Measurements from ENCODE around the gene RASGEF1C.
"Not testable (repeated sequence)": the region's sequence is repeated elsewhere in the genome, so short reads cannot be mapped to it uniquely, and the experiment has no call there.

RASGEF1C gene

DNA sequence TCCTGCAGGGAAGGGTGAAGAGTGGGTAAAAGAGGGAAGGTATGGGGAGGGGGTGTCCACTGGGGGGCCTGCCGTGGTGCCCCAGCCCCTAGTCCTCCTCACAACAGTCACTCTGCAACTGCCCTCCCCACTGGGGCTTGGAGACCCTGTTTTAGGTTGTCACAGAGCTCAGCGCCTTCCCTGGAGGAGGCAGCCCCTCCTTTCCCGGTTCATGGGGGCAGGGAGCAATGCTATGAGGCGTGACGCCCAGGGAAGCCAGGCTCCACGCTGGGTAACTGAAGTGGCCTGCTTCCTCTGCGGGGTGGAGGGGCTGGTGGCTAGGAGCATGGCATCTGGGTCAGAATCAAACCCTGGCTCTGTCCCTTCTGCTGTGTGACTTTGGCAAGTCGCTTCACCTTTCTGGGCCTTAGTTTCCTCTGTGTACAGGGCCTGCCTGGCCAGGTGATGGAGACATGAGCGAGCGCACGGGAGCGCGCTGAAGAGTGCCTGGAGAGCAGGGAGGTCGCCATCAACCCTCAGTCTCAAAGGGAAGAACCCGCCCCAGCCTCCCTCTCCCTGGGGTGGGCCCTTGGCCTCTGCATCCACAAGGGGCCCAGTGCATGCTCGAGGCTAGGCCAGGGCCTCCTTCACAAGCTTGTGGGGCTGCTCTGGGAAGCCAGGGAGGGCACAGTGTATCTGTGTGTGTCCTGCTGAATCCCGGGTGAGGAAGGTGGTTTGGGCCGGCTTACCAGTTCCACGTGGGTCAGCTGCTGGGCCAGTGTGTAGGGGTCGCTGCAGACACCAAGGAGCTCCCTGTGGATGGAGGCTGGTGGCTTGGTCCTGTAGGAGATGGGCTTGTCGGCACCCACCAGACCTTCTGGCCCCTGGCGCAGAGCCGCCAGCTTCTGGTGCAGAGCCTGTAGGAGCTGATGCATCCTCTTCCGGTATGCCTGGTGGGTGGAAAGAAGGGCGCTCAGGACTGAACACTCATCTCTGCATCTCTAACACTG, 81.0 kb downstream of the RASGEF1C start:
- TF ChIP-seq SPI1 (IDR thresholded peaks at IDR 0.05; ENCODE audit: borderline replicate concordance, low read depth) (no peak), GABPA (IDR thresholded peaks at IDR 0.05; ENCODE audit: low read depth) (no peak), POLR2AphosphoS5 (IDR thresholded peaks at IDR 0.05; ENCODE audit: low read depth) (no peak)
- TF ChIP-seq, protein P1, sequence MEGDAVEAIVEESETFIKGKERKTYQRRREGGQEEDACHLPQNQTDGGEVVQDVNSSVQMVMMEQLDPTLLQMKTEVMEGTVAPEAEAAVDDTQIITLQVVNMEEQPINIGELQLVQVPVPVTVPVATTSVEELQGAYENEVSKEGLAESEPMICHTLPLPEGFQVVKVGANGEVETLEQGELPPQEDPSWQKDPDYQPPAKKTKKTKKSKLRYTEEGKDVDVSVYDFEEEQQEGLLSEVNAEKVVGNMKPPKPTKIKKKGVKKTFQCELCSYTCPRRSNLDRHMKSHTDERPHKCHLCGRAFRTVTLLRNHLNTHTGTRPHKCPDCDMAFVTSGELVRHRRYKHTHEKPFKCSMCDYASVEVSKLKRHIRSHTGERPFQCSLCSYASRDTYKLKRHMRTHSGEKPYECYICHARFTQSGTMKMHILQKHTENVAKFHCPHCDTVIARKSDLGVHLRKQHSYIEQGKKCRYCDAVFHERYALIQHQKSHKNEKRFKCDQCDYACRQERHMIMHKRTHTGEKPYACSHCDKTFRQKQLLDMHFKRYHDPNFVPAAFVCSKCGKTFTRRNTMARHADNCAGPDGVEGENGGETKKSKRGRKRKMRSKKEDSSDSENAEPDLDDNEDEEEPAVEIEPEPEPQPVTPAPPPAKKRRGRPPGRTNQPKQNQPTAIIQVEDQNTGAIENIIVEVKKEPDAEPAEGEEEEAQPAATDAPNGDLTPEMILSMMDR (IDR thresholded peaks at IDR 0.05; ENCODE audit: insufficient read depth, low read length), result no peak
- TF ChIP-seq, protein P2, sequence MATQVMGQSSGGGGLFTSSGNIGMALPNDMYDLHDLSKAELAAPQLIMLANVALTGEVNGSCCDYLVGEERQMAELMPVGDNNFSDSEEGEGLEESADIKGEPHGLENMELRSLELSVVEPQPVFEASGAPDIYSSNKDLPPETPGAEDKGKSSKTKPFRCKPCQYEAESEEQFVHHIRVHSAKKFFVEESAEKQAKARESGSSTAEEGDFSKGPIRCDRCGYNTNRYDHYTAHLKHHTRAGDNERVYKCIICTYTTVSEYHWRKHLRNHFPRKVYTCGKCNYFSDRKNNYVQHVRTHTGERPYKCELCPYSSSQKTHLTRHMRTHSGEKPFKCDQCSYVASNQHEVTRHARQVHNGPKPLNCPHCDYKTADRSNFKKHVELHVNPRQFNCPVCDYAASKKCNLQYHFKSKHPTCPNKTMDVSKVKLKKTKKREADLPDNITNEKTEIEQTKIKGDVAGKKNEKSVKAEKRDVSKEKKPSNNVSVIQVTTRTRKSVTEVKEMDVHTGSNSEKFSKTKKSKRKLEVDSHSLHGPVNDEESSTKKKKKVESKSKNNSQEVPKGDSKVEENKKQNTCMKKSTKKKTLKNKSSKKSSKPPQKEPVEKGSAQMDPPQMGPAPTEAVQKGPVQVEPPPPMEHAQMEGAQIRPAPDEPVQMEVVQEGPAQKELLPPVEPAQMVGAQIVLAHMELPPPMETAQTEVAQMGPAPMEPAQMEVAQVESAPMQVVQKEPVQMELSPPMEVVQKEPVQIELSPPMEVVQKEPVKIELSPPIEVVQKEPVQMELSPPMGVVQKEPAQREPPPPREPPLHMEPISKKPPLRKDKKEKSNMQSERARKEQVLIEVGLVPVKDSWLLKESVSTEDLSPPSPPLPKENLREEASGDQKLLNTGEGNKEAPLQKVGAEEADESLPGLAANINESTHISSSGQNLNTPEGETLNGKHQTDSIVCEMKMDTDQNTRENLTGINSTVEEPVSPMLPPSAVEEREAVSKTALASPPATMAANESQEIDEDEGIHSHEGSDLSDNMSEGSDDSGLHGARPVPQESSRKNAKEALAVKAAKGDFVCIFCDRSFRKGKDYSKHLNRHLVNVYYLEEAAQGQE (IDR thresholded peaks at IDR 0.05; ENCODE audit: insufficient replicate concordance, low read depth), result no peak
- Histone ChIP-seq H3K27ac (replicated peaks) (no peak overlapping the region), H3K27me3 (ENCODE audit: insufficient read depth, poor library complexity, severe bottlenecking) (peaks cover 2% of the 10 kb centered on the region), H3K4me3 (replicated peaks; ENCODE audit: insufficient read depth, low read length) (no peak overlapping the region)
- DNase-seq (ENCODE audit: low read depth in 1 of 2, low spot score in 1 of 2), result no peak

DNA sequence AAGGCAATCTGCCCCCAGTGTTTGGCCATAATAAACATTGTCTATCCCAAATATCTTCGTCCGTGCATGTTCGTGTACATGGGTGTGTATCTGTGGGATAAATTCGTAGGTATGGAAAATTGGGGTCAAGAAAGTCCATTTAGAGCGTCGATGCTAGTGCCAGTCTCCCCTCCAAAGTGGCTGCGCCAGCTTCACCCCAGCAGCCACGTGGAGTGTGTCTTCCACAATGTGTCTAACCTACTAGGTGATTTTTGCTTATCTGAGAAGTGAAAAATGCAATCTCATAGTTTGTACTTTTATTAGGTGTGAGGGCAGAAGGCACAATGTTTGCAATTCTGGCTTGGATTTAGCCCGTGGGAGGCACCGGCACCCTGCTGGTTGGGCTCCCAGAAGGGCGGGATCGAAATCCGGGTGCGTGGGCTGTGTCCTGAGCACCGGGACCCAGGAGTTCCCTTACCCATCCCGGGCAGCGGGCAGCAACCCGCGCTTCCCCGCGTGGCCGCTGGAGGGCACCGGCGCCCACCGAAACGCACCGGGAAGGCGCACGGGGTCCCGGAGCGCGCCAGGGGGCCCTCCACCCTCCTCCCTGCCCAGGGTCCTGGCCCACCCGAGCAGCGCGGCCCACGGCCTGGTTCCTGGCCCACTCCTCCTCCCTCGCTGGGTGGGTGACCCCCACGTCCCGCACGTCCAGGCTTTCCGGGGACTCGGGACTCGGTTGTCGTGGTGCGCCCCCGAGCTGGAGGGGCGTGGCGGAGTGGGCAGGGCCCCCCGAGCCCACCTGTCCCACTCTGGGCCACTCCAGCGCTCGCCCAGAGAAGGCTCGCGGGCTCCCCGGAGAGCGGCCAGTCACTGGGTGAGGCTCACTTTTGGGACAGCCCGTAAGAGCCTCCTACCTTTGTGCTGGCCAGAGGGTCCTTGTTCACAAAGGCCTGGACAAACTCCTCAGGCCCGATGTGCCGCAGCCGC, 82.0 kb downstream of the RASGEF1C start:
- H3K27me3 ChIP-seq (ENCODE audit: insufficient read depth, poor library complexity, severe bottlenecking), result peaks cover 2% of the 10 kb centered on the region
- H3K27ac ChIP-seq (replicated peaks), result no peak overlapping the region
- TF ChIP-seq SPI1 (IDR thresholded peaks at IDR 0.05; ENCODE audit: borderline replicate concordance, low read depth), result no peak
- TF ChIP-seq, protein P1 (IDR thresholded peaks at IDR 0.05; ENCODE audit: insufficient read depth, low read length), result peak; percentile 57
- DNase-seq (ENCODE audit: low read depth in 1 of 2, low spot score in 1 of 2), result peak in 1 of 2 experiments; percentile 26
- no peak overlapping the region for H3K4me3 ChIP-seq (replicated peaks; ENCODE audit: insufficient read depth, low read length)

DNA sequence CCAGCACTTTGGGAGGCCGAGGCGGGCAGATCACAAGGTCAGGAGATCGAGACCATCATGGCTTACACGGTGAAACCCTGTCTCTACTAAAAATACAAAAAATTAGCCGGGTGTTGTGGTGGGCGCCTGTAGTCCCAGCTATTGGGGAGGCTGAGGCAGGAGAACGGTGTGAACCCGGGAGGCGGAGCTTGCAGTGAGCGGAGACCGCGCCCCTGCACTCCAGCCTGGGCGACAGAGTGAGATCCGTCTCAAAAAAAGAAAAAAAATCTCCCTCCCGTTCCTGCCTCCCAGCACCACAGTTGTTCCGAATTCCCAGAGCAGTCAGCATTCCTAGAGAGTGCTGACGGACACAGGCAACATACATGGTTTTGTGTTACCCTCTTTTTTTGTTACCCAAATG, 82.9 kb downstream of the RASGEF1C start:
- H3K4me3 ChIP-seq (replicated peaks; ENCODE audit: insufficient read depth, low read length); H3K27ac ChIP-seq (replicated peaks); H3K27me3 ChIP-seq (ENCODE audit: insufficient read depth, poor library complexity, severe bottlenecking); DNase-seq (ENCODE audit: low read depth in 1 of 2, low spot score in 1 of 2): not testable (repeated sequence)

DNA sequence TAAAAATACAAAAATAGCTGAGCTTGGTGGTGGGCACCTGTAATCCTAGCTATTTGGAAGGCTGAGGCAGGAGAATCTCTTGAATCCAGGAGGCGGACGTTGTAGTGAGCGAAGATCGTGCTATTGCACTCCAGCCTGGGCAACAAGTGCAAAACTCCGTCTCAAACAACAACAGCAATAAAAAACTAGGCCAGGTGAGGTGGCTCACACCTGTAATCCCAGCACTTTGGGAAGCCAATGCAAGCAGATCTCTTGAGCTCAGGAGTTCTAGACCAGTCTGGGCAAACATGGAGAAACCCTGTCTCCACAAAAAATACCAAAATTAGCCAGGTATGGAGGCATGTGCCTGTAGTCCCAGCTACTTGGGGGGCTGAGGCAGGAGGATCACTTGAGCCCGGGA, 84.3 kb downstream of the RASGEF1C start:
- DNase-seq (ENCODE audit: low read depth in 1 of 2, low spot score in 1 of 2); H3K4me3 ChIP-seq (replicated peaks; ENCODE audit: insufficient read depth, low read length); H3K27me3 ChIP-seq (ENCODE audit: insufficient read depth, poor library complexity, severe bottlenecking); H3K27ac ChIP-seq (replicated peaks): not testable (repeated sequence)

DNA sequence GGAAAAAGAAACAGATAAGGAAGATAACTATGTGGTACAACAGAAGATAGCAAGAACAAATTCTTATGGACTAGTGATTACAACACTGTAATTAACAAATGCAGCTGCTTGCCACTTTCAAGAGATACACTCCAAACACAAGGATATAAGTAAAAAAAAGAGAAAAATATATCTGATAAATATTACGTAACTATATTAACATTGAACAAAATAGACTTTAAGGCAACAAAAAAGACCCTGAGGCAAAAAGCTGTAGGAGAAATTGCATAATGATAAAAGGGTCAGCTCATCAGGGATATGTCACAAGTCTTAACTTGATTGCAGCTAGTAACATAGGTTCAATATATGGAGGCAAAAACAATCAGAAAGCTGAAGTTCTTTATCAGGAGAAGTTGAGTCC, 86.1 kb downstream of the RASGEF1C start:
- Histone ChIP-seq H3K4me3 (replicated peaks; ENCODE audit: insufficient read depth, low read length) (no peak overlapping the region), H3K27ac (replicated peaks) (no peak overlapping the region), H3K27me3 (ENCODE audit: insufficient read depth, poor library complexity, severe bottlenecking) (peaks cover 2% of the 10 kb centered on the region)
- TF ChIP-seq GABPA (IDR thresholded peaks at IDR 0.05; ENCODE audit: low read depth), result no peak
- no peak for TF ChIP-seq POLR2AphosphoS5 (IDR thresholded peaks at IDR 0.05; ENCODE audit: low read depth)
- TF ChIP-seq SPI1 (IDR thresholded peaks at IDR 0.05; ENCODE audit: borderline replicate concordance, low read depth), result no peak
- TF ChIP-seq, protein P1 (IDR thresholded peaks at IDR 0.05; ENCODE audit: insufficient read depth, low read length), result no peak
- TF ChIP-seq, protein P2 (IDR thresholded peaks at IDR 0.05; ENCODE audit: insufficient replicate concordance, low read depth), result no peak
- no peak for DNase-seq (ENCODE audit: low read depth in 1 of 2, low spot score in 1 of 2)

Data from HL-60 (cell line).